Left ventricle myocardium superior (tissue), 1 donor: Measurements from ENCODE around the gene INTS11. TPM values are rescaled to one million over a fixed set of nuclear protein-coding genes. Genes with fewer than 3 reads are reported as not detected.

ENCODE experiments used
- ATAC-seq: fragments of 200-7000 bp; cut with Tn5 transposase; one replicate; pipeline ENCODE4 v1.9.1; 2020; ENCODE audit warnings: mild to moderate bottlenecking, moderate library complexity
- DNase-seq: peaks from one replicate; pipeline ENCODE4 v3.0.0-alpha.2; 2020
- intact Hi-C: fragments of 100-400 bp; cut with micrococcal nuclease; formaldehyde crosslinking; loops from one replicate; pipeline ENCODE4 v1.11.0; 2022
- total RNA-seq: library from RNA; stranded (reverse); fragmentation: NEBNext Ultra II Directional; extraction: Animal tissue kit (Norgen Biotek cat#: 25700); gene quantifications from one replicate; pipeline ENCODE4 v1.2.1, GENCODE V29; 2021
- donor health status: DM: no; HTN: yes; CAD: no; lungs with severe emphysema.

Gene INTS11
- total RNA-seq, 1 donor from 2014 or later: 77.2 TPM

GRCh38 chr1:1332774-1333480, 8.5 kb upstream of the INTS11 start:
- DNase-seq (no peak), ATAC-seq (no peak)
- intact Hi-C loops: no loop called here

- intact Hi-C loops: no loop called here
- DNase-seq: no peak
- ATAC-seq: no peak
These were observed 7.7 kb upstream of the INTS11 start for GRCh38 chr1:1332031-1332755.

GRCh38 chr1:1331068-1331965, 6.9 kb upstream of the INTS11 start, which contains the start of gene TAS1R3:
TAS1R3 (plus strand) TSS chr1:1331280; CDS start chr1:1331346, 66 bp downstream.
- ATAC-seq: no peak
- no peak for DNase-seq
- intact Hi-C loops: no loop called here

GRCh38 chr1:1330366-1331067, 6.1 kb upstream of the INTS11 start:
- intact Hi-C loops: no loop called here

GRCh38 chr1:1329304-1330210, 5.1 kb upstream of the INTS11 start:
- intact Hi-C loops: no loop called here
- no peak for DNase-seq

More at GRCh38 chr1:1330366-1331067, 6.1 kb upstream of the INTS11 start:
- ATAC-seq (no peak), DNase-seq (no peak)

GRCh38 chr1:1328254-1328653, 3.8 kb upstream of the INTS11 start:
- DNase-seq (no peak), ATAC-seq (no peak)
- intact Hi-C loops: no loop called here

More at GRCh38 chr1:1329304-1330210, 5.1 kb upstream of the INTS11 start:
- no peak for ATAC-seq

GRCh38 chr1:1327291-1327690, 2.8 kb upstream of the INTS11 start:
- no peak for ATAC-seq
- no peak for DNase-seq
- intact Hi-C loops: no loop called here

GRCh38 chr1:1326075-1326605, 1.7 kb upstream of the INTS11 start:
- DNase-seq: no peak
- intact Hi-C loops: no loop called here

GRCh38 chr1:1325288-1326074, 1.0 kb upstream of the INTS11 start:
- no peak for ATAC-seq
- DNase-seq: peak; percentile 86
- intact Hi-C loops: no loop called here

More at GRCh38 chr1:1326075-1326605, 1.7 kb upstream of the INTS11 start:
- ATAC-seq: no peak

GRCh38 chr1:1324084-1324523, 356 bp downstream of the INTS11 start:
- DNase-seq (no peak), ATAC-seq (no peak)
- intact Hi-C loops: no loop called here

- intact Hi-C loops: no loop called here
- ATAC-seq: no peak
- no peak for DNase-seq
These were observed 1.5 kb downstream of the INTS11 start for GRCh38 chr1:1322952-1323351.

- no peak for DNase-seq
- intact Hi-C loops: no loop called here
These were observed 2.0 kb downstream of the INTS11 start for GRCh38 chr1:1322418-1322817.

GRCh38 chr1:1321477-1321876, 3.0 kb downstream of the INTS11 start:
- ATAC-seq: no peak
- no peak for DNase-seq
- intact Hi-C loops: no loop called here

More at GRCh38 chr1:1322418-1322817, 2.0 kb downstream of the INTS11 start:
- no peak for ATAC-seq

- intact Hi-C loops: no loop called here
These were observed 3.6 kb downstream of the INTS11 start for GRCh38 chr1:1320666-1321448.

GRCh38 chr1:1319646-1319941, 4.9 kb downstream of the INTS11 start:
- no peak for DNase-seq
- intact Hi-C loops: no loop called here
- no peak for ATAC-seq

More at GRCh38 chr1:1320666-1321448, 3.6 kb downstream of the INTS11 start:
- DNase-seq: no peak
- no peak for ATAC-seq
